Stimulated activated memory B cell treated with anti-CD40 and anti-IgM and Interleukin-4, amounts not matched to agents 10 μg/mL and 1 μg/mL and 100 μg/mL, for 72 hours (primary cell): ENCODE data around the gene CS.
A peak's percentile ranks its signal among the peaks of the same experiment; 100 is the strongest.

Source experiments
- ATAC-seq: fragments of 150-1000 bp; cut with Tn5 transposase; 2 replicates; pipeline ENCODE4 v1.10.0; 2021
- H3K27ac Mint-ChIP-seq: one replicate; pipeline ENCODE4 v1.8.0; 2022; ENCODE audit warnings: mild to moderate bottlenecking, mixed read lengths
- H3K27me3 Mint-ChIP-seq: one replicate; pipeline ENCODE4 v1.8.0; 2022; ENCODE audit warnings: mixed read lengths
- H3K36me3 Mint-ChIP-seq: one replicate; pipeline ENCODE4 v1.8.0; 2022; ENCODE audit warnings: mixed read lengths
- H3K4me1 Mint-ChIP-seq: one replicate; pipeline ENCODE4 v1.8.0; 2022; ENCODE audit warnings: mixed read lengths
- H3K4me3 Mint-ChIP-seq: one replicate; pipeline ENCODE4 v1.8.0; 2022; ENCODE audit warnings: mild to moderate bottlenecking, moderate library complexity, mixed read lengths
- H3K9me3 Mint-ChIP-seq: one replicate; pipeline ENCODE4 v1.8.0; 2022; ENCODE audit warnings: mixed read lengths

The CS gene

GRCh38 chr12:56229916-56230431 is 70.2 kb downstream of the CS start, which contains the start of gene SLC39A5:
Gene SLC39A5 (plus strand): TSS chr12:56230051. CDS start chr12:56231275, 1,224 bp downstream.
- no peak for ATAC-seq
- Mint-ChIP-seq H3K36me3 (peaks cover 6% of the 10 kb centered on the region), H3K27me3 (no peaks in the 10 kb centered on the region), H3K27ac (peak within 1 kb of the TSS; percentile 6), H3K4me3 (no peak within 1 kb of the TSS), H3K9me3 (no peaks in the 10 kb centered on the region), H3K4me1 (peaks cover 9% of the 10 kb centered on the region)

GRCh38 chr12:56229082-56229481 is 71.0 kb downstream of the CS start:
- H3K27ac Mint-ChIP-seq, result no peak overlapping the region
- no peaks in the 10 kb centered on the region for H3K27me3 Mint-ChIP-seq
- peaks cover 15% of the 10 kb centered on the region for H3K4me1 Mint-ChIP-seq
- no peaks in the 10 kb centered on the region for H3K9me3 Mint-ChIP-seq
- ATAC-seq, result no peak
- no peak overlapping the region for H3K4me3 Mint-ChIP-seq
- H3K36me3 Mint-ChIP-seq, result peaks cover 6% of the 10 kb centered on the region

- no peak for ATAC-seq
- Mint-ChIP-seq H3K36me3 (peaks cover 6% of the 10 kb centered on the region), H3K27me3 (no peaks in the 10 kb centered on the region), H3K4me1 (peaks cover 50% of the 10 kb centered on the region), H3K27ac (peak overlapping the region; percentile 86), H3K9me3 (no peaks in the 10 kb centered on the region), H3K4me3 (peak overlapping the region; percentile 84)
Measured at GRCh38 chr12:56224954-56225353, 75.2 kb downstream of the CS start.

GRCh38 chr12:56224102-56224701 is 75.9 kb downstream of the CS start, which contains the start of gene NABP2:
Gene NABP2 (plus strand): TSS chr12:56224342. CDS start chr12:56224857, 515 bp downstream.
- Mint-ChIP-seq H3K4me3 (peak within 1 kb of the TSS; percentile 84), H3K36me3 (peaks cover 6% of the 10 kb centered on the region), H3K27me3 (no peaks in the 10 kb centered on the region), H3K9me3 (no peaks in the 10 kb centered on the region), H3K4me1 (peaks cover 50% of the 10 kb centered on the region), H3K27ac (peak within 1 kb of the TSS; percentile 86)
- ATAC-seq, result peak; percentile 92

- no peaks in the 10 kb centered on the region for H3K27me3 Mint-ChIP-seq
- peak overlapping the region; percentile 84 for H3K4me3 Mint-ChIP-seq
- peak overlapping the region; percentile 86 for H3K27ac Mint-ChIP-seq
- no peaks in the 10 kb centered on the region for H3K9me3 Mint-ChIP-seq
- H3K36me3 Mint-ChIP-seq, result peaks cover 6% of the 10 kb centered on the region
- H3K4me1 Mint-ChIP-seq, result peaks cover 50% of the 10 kb centered on the region
- no peak for ATAC-seq
Measured at GRCh38 chr12:56223571-56224101, 76.5 kb downstream of the CS start.

GRCh38 chr12:56222531-56222895 is 77.6 kb downstream of the CS start:
- ATAC-seq, result no peak
- H3K4me3 Mint-ChIP-seq, result peak overlapping the region; percentile 100
- H3K36me3 Mint-ChIP-seq, result peaks cover 6% of the 10 kb centered on the region
- peak overlapping the region; percentile 99 for H3K27ac Mint-ChIP-seq
- no peaks in the 10 kb centered on the region for H3K27me3 Mint-ChIP-seq
- peaks cover 50% of the 10 kb centered on the region for H3K4me1 Mint-ChIP-seq
- no peaks in the 10 kb centered on the region for H3K9me3 Mint-ChIP-seq

GRCh38 chr12:56221757-56222530 is 78.2 kb downstream of the CS start, which contains the start of gene RNF41:
Gene RNF41 (minus strand): TSS chr12:56221922. CDS start chr12:56214047, 7,875 bp downstream.
- peaks cover 50% of the 10 kb centered on the region for H3K4me1 Mint-ChIP-seq
- ATAC-seq, result peak; percentile 93
- peak within 1 kb of the TSS; percentile 100 for H3K4me3 Mint-ChIP-seq
- no peaks in the 10 kb centered on the region for H3K9me3 Mint-ChIP-seq
- no peaks in the 10 kb centered on the region for H3K27me3 Mint-ChIP-seq
- peaks cover 6% of the 10 kb centered on the region for H3K36me3 Mint-ChIP-seq
- peak within 1 kb of the TSS; percentile 99 for H3K27ac Mint-ChIP-seq
